Mesothelial cell of epicardium (in vitro differentiated cells): ENCODE results near the gene AJAP1. TPM values are rescaled to one million over a fixed set of nuclear protein-coding genes. Genes with fewer than 3 reads are reported as not detected.

ENCODE experiments used
- DNase-seq, 2 experiments: peaks; one replicate each; pipeline ENCODE4 v3.0.0; 2021; ENCODE audit warnings: low spot score in 2 of 2; ENCODE audit not compliant: unreplicated experiment in 2 of 2
- H3K27ac Mint-ChIP-seq: 2 replicates; pipeline ENCODE4 v1.8.0; 2021; ENCODE audit warnings: mixed read lengths
- H3K27me3 Mint-ChIP-seq: 2 replicates; pipeline ENCODE4 v1.8.0; 2021; ENCODE audit warnings: low read depth, mixed read lengths
- H3K36me3 Mint-ChIP-seq: 2 replicates; pipeline ENCODE4 v1.8.0; 2021; ENCODE audit warnings: mixed read lengths
- H3K4me1 Mint-ChIP-seq: 2 replicates; pipeline ENCODE4 v1.8.0; 2021; ENCODE audit warnings: mixed read lengths
- H3K4me3 Mint-ChIP-seq: 2 replicates; pipeline ENCODE4 v1.8.0; 2021; ENCODE audit warnings: mild to moderate bottlenecking, moderate library complexity, mixed read lengths
- H3K9me3 Mint-ChIP-seq: 2 replicates; pipeline ENCODE4 v1.8.0; 2021; ENCODE audit warnings: mixed read lengths
- CTCF ChIP-seq: fragments of 200-600 bp; sonication (generic); IDR thresholded peaks from one replicate; pipeline ENCODE4 v1.5.0; 2021; ENCODE audit warnings: antibody characterized with exemption; ENCODE audit not compliant: unreplicated experiment
- total RNA-seq: library from RNA; stranded (reverse); gene quantifications from 3 replicates; pipeline ENCODE4 v1.2.1, GENCODE V29; 2021

Gene AJAP1
- total RNA-seq, 1 donor from 2014 or later = 2.4 TPM

- Mint-ChIP-seq H3K27me3 (peaks cover 7% of the 10 kb centered on the region), H3K4me3 (no peak overlapping the region), H3K9me3 (peaks cover under 1% of the 10 kb centered on the region), H3K27ac (no peak overlapping the region), H3K36me3 (no peaks in the 10 kb centered on the region), H3K4me1 (no peaks in the 10 kb centered on the region)
- no peak for DNase-seq
- no peak for TF ChIP-seq CTCF
These were observed 31.1 kb downstream of the AJAP1 start for GRCh38 chr1:4685523-4685865.

GRCh38 chr1:4687943-4688342, 33.5 kb downstream of the AJAP1 start:
- TF ChIP-seq CTCF = no peak
- Mint-ChIP-seq H3K9me3 (no peaks in the 10 kb centered on the region), H3K27ac (no peak overlapping the region), H3K36me3 (no peaks in the 10 kb centered on the region), H3K4me3 (no peak overlapping the region), H3K4me1 (no peaks in the 10 kb centered on the region), H3K27me3 (peaks cover 7% of the 10 kb centered on the region)
- no peak for DNase-seq

DNA sequence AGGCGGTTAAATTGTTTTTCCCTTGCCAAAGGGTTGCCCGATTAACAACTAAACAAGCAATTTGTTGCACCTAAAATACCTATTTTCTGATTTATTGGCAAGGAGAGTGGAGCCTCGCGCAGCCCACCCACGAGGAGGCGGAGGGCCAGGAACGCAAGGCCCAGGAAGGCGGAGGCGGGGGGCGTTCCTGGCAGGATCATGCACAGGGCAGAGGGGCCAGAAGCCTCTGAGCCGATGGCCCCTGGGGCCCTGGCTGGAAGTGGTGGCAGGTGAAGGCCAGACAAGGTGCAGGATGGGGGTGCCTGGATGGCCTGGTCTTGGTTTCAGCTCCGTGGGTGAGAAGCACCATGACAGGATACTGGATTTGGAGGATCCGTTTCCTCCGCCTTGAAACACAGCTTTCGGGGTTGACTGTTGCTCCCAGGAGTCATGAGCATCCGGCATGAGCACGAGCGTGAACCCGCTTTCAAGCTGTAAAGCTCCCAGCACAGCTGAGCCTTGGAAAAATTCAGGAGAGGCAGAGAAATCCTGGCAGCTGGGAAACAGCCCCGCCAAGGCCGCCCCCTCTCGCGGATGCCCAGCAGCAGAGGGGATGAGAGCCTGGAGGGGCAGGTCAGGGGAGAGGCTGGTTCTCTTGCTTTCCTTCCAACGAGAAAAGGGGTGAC, 35.0 kb downstream of the AJAP1 start:
- no peak for DNase-seq
- no peak overlapping the region for H3K4me3 Mint-ChIP-seq
- no peaks in the 10 kb centered on the region for H3K4me1 Mint-ChIP-seq
- TF ChIP-seq CTCF = no peak
- no peak overlapping the region for H3K27ac Mint-ChIP-seq
- no peaks in the 10 kb centered on the region for H3K36me3 Mint-ChIP-seq
- H3K27me3 Mint-ChIP-seq = peaks cover 7% of the 10 kb centered on the region
- no peaks in the 10 kb centered on the region for H3K9me3 Mint-ChIP-seq

DNA sequence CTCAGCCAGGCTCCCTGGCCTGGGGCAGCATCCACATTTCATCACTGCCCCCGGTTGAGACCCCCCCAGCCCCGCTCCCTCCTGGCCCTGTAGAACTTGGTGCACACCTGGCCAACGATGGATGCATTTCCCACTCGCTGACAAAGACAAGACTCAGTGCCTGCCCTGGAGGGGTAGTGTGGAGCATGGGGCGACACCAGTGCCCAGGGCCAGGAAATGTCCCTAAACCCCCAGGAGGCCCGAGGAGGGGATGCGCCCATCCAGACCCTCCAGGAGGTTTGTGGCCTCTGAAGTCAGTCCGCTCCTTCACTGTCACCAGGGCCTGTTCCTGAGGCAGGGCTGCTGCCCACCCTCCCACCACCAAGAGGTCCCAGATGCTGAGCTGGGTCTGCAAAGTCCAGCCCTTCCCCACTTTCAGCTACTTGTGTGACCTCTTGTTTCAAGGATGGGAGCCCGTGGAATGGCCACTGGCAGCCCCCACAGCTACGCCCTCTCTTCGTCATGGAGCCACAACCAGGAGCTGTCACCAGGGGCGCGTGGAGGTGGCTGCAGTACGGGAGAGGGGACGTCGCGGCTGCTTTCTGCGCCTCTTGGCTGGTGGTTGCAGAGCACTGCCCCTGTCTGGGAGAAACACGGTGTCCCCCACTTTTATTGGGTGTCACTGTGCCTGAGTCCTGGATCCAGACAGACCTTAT, 35.7 kb downstream of the AJAP1 start:
- Mint-ChIP-seq H3K4me3 (no peak overlapping the region), H3K27ac (no peak overlapping the region), H3K27me3 (peaks cover 6% of the 10 kb centered on the region), H3K9me3 (no peaks in the 10 kb centered on the region), H3K36me3 (no peaks in the 10 kb centered on the region), H3K4me1 (no peaks in the 10 kb centered on the region)
- no peak for DNase-seq
- no peak for TF ChIP-seq CTCF

DNA sequence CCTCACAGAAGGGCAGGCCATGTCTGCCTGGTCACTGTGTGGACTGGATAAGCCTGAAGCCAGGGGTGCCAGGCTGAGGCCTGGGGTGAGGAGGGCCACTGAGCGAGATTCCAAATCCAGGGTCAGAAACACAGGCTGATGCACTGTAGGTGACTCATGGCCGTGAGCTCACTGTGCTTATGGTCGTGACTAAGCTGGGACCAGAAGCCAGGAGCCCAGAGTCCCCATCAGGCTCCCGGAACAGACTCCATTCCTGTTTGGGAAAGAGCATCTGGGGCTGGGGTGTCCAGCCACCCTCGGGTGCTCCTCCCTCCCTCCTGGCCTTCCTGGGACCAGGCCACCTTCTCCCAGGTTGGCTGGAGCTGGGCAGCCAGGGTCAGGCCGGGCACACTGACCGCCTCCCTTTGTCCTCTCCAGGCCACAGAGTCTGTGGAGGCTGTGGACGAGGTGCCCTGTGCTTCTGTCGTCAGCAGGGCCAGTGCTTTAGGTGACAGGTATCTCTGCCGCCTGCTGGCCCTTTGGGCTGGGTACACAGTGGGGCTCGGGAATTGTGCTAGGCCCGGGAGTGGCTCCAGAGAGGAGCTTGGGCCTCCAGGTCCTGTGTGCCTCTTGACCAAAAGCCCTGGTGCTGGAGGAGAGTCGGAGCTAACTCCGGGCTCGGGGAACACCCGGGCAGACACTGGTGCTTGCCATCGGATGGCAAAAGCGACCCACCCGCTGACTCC, 36.7 kb downstream of the AJAP1 start:
- H3K4me3 Mint-ChIP-seq = no peak overlapping the region
- no peak for DNase-seq
- H3K27me3 Mint-ChIP-seq = peaks cover 12% of the 10 kb centered on the region
- no peak for TF ChIP-seq CTCF
- no peak overlapping the region for H3K27ac Mint-ChIP-seq
- no peaks in the 10 kb centered on the region for H3K9me3 Mint-ChIP-seq
- H3K36me3 Mint-ChIP-seq = no peaks in the 10 kb centered on the region
- H3K4me1 Mint-ChIP-seq = no peaks in the 10 kb centered on the region
